SU-DHL-6 (cell line): Measurements from ENCODE around the gene EEF1A2.

ENCODE experiments used
- EZH2phosphoT487 ChIP-seq: fragments of 200-600 bp; sonication (generic), shearing (Covaris generic); conservative IDR thresholded peaks from 2 replicates; pipeline ENCODE4 v1.6.1; 2018; ENCODE audit warnings: mild to moderate bottlenecking, antibody characterized with exemption, low read length, moderate library complexity, mixed read lengths
- TF ChIP-seq, protein P1 (sequence below): fragments of 200-600 bp; sonication (generic); IDR thresholded peaks from one replicate; pipeline ENCODE4 v1.5.1; 2017; ENCODE audit warnings: antibody characterized with exemption, mild to moderate bottlenecking, low read length, moderate library complexity; ENCODE audit not compliant: insufficient read depth, poor library complexity, severe bottlenecking

DNA sequence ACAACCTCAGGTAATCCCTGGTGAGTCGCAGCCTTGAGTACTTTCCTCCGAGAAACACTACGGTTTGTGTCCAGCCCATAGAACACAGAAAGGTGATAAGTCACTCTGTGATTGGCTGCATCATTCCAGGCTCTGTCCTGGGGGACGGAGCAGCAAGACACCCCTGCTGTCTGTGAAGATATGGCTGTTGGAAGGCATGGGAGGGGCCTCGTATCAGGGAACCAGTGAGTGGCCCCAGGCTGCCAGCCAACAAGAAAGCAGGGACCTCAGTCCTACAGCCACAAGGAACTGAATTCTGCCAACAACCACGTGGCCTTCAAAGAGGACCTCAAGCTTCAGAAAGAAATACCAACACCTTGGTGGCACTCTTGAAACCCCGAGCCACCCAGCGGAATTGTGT lies 6.4 kb upstream of the EEF1A2 start:
- TF ChIP-seq, protein P1, sequence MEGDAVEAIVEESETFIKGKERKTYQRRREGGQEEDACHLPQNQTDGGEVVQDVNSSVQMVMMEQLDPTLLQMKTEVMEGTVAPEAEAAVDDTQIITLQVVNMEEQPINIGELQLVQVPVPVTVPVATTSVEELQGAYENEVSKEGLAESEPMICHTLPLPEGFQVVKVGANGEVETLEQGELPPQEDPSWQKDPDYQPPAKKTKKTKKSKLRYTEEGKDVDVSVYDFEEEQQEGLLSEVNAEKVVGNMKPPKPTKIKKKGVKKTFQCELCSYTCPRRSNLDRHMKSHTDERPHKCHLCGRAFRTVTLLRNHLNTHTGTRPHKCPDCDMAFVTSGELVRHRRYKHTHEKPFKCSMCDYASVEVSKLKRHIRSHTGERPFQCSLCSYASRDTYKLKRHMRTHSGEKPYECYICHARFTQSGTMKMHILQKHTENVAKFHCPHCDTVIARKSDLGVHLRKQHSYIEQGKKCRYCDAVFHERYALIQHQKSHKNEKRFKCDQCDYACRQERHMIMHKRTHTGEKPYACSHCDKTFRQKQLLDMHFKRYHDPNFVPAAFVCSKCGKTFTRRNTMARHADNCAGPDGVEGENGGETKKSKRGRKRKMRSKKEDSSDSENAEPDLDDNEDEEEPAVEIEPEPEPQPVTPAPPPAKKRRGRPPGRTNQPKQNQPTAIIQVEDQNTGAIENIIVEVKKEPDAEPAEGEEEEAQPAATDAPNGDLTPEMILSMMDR = no peak
- no peak for TF ChIP-seq EZH2phosphoT487
